ENCODE measurements around the gene SUGCT. TPM values are rescaled to one million over a fixed set of nuclear protein-coding genes. Genes with fewer than 3 reads are reported as not detected.
A peak's percentile ranks its signal among the peaks of the same experiment; 100 is the strongest.

The SUGCT gene
- total RNA-seq, 1 donor from 2014 or later: 5.2 TPM

DNA sequence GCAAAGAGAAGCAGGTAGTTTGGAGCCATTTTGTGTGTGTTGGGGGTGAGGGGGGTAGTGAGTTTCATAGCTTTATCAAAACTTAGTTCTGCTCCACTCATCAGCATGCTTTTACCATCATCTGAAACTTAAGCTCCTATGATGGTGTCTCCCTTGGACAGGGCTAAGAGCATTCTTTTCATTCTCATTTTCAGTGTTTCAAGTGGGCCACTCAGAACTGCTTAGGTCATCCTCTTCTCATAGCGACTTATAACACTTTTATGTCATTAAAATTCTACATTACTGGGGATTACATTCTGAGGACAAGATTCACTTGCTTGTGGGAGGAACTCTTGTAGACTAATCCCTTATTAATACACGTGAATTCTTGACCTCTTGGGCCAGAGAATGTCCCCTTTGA, 649.4 kb downstream of the SUGCT start:
- no peak for DNase-seq

DNA sequence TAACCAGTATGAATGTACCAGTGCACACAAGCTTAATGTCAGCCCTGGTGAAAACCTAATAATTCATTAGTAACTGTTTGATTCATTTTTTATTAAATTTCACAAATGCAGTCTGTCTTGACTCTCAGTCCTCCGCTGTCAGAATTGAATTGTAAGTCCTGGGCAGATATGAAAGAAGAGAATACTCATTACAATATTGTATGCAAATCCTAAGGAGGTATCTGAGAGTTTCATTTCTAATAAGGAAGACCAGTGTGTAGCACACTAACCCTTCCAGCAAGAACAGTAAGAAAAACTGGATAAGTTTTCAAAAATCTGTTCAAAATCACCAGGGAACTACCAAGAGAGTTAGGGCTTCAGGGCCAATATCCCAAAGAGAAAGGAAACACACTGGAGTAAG, 652.1 kb downstream of the SUGCT start:
- no peak for DNase-seq

DNA sequence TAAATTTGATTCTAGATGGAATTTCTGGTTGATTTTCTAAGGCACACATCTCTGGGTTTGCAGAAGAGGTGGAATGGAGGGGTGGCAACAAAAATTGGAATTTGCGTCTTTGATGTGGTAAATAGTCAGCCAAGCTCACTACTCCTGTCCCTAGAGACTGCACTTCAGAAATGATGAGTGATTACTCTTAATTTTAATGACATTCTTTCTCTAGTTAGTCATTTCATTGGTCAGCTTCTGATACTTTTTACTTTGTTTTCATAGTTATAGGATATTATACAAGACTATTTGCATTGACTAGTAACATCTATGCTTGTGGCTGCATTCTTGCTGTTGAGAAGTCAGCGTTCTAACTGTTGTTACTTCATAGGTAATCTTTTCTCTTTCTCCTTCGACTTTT, 658.3 kb downstream of the SUGCT start:
- DNase-seq: no peak

DNA sequence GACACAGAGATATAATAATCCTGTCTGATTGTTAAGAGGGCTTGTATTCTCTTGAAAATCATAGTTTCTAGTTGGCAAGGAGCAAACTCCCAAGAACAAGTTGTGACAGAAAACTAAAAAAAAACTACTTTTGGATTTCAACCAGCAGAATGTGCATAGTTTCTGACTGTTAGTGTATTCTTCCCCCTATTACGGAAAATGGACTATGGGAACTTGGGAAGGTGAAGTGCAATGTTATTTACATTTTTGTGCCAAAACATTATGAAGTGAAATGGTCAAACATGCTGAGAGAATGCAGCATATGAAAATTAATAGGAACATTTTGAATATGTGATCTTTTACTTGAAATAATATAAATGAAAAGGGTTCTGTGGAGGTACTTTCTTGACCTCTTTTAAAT, 660.8 kb downstream of the SUGCT start:
- DNase-seq: no peak

GRCh38 chr7:40796723-40797122, 661.9 kb downstream of the SUGCT start:
- DNase-seq: no peak

DNA sequence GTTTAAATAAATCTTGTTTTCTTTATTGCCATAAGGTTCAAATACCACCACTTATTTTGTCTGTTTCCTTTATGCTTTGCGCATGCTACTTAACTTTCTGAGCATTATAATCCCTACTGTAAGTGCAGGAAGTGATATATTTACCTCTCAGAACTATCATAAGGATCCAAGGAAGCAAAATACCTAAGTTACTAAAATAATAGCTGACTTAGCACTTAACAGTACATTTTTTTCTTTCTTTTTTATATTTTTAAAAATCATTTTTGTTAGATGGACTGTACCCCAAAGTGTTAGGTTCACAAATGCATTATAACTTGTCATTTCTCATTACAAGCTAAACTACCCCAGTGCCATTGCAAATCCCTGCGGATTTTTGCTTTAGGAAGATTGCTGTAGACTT, 663.8 kb downstream of the SUGCT start:
- DNase-seq: no peak

DNA sequence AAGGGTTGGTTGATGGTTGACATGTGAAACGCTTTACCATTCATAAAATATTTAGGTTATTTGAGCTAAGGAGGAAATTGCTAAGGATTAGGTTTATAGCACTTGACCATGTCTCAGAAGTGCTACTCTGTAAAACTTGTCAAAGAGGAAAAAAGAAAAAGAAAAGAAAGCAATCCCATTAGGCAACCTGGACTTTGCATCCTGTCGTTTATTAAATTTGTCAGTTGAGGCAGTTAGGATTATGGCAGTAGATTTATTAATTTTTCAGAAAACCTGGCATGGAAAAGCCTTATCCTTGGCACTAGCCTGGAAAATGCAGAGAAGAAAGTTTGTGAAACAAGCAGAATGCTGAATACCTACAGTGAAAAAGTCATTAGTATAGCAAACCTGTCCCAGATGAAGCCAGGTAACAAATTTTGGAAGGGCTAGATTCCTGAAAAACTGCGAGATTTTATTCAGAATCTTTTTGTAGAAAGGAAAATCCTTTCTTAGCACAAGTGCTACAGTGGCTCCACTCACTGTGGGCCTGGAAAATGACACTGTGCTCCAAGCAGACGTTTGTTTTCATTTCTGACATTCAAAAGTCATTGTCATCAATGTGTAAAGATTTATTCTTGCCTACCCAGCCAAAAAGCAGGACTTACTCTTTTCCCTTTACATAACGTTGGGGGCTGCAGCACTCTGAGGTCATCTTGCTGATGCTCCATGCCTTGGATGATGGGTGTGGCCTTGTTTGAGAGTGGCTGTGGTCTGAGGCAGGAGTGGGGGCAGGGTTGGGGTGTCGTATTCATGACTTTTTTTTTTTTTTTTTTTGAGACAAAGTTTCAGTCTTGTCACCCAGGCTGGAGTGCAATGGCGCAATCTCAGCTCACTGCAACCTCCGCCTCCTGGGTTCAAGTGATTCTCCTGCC, 664.9 kb downstream of the SUGCT start:
- no peak for DNase-seq

- no peak for DNase-seq
Observed at GRCh38 chr7:40800771-40801170, 666.0 kb downstream of the SUGCT start.

DNA sequence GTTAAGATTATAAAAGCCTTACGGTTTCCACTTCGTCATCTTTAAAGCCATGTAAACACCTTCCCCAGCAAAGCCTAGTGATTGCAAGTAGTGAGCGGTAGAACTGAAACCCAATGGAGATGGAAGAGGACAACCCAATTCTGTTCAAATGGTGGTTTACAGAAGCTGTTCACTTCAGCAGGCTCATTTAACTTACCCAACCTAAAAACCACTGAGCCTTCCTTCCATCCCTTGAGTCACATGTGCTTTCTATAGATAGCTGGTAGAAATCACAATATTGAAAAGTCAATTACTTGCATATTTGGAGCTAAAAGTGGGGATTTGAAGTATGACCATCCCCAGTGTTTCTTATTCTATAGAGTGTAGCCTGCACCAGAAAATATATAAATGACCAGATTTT, 667.7 kb downstream of the SUGCT start:
- DNase-seq: no peak

GRCh38 chr7:40804477-40805215, 669.8 kb downstream of the SUGCT start:
- no peak for DNase-seq

GRCh38 chr7:40805361-40805760, 670.6 kb downstream of the SUGCT start:
- DNase-seq: no peak

- peak; percentile 12 for DNase-seq
Observed at GRCh38 chr7:40808378-40808942, 673.7 kb downstream of the SUGCT start.

DNA sequence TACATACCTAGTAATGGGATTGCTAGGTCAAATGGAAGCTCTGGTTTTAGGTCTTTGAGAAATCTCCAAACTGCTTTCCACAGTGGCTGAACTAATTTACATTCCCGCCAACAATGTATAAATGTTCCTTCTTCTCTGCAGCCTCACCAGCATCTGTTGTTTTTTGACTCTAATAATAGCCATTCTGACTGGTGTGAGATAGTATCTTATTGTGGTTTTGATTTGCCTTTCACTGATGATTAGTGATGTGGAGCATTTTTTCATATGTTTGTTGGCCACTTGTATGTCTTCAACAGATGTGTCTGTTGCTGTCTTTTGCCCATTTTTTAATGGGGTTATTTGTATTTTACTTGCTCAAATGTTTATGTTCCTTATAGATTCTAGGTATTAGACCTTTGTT, 675.5 kb downstream of the SUGCT start:
- DNase-seq: no peak

GRCh38 chr7:40811666-40812065, 676.9 kb downstream of the SUGCT start:
- no peak for DNase-seq

- DNase-seq: no peak
Observed at GRCh38 chr7:40815022-40815421, 680.2 kb downstream of the SUGCT start.

DNA sequence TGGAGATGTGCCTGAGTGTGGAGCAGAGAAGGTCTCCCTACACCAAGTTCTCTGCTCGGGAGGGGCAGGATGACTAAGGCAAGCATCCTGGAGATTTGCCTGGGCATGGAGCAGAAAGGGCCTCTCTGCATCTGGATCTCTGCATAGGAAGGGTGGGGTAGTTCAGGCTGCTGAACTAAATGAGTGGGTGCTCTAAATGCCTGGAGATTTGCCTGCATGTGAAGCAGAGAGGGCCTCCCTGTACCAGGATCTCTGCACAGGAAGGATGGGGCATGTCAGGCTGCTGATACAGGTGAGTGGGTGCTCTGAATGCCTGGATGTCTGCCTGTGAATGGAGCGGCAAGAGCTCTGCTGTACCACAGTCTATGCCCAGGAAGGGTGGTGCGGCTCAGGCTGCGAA, 680.7 kb downstream of the SUGCT start:
- no peak for DNase-seq

GRCh38 chr7:40822861-40823260, 688.1 kb downstream of the SUGCT start:
- no peak for DNase-seq

- DNase-seq: no peak
Observed at GRCh38 chr7:40824461-40824860, 689.7 kb downstream of the SUGCT start.

DNA sequence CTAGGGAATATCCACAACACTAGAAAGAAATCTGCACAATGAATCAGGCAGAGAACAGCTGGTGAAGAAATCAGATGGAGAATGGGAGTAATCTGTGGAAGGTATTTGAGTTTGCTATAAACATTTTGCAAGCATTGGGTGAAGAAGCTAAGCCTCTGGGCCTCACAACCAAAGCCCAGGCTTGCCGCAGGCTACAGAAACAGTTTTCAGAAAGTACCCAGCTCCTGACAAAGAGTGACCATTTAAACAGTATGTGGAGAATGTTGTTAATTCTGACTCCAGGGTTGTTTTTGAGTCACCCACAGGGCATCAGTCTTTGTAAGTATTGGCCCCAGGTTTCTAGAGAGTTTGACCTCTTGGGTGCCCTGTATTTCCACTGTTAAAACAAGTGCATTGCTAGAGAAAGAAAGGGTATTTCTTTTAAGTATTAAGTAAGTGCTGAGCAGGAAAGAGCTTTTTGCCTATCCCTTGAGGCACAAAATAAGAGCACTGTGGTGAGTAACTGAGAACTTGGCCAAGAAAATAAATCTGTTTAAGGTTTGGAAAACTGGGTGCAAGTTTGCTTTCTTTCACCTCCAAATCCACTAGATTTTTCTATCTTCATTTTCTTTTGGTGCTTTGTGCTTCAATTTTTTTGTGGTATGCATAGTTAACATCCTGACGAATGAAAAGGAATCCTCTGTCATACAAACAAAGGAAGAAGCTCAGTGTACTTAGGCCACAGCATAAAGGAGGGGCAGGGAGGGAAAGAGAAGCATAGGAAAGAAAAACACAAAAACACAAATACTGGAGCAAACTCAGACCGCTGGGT, 691.8 kb downstream of the SUGCT start:
- no peak for DNase-seq

- peak; percentile 52 for DNase-seq
Observed at GRCh38 chr7:40827222-40828085, 692.6 kb downstream of the SUGCT start.

Measured in skin of body (tissue), 2 donors.